Measurements from ENCODE around the gene PPP1R15B. TPM values are rescaled to one million over a fixed set of nuclear protein-coding genes. Genes with fewer than 3 reads are reported as not detected.

PPP1R15B gene
- total RNA-seq, 1 experiment from 2014 or later = 45.9 TPM

- Histone ChIP-seq H2AK5ac (ENCODE audit: insufficient read length, low read length) (no peak overlapping the region), H2BK20ac (ENCODE audit: low read depth, low read length, poor library complexity, severe bottlenecking) (no peak overlapping the region), H3K4me2 (ENCODE audit: insufficient read depth, insufficient read length, low read length) (no peak overlapping the region), H3K23me2 (ENCODE audit: insufficient read length, low read depth, low read length, poor library complexity, severe bottlenecking) (no peaks in the 10 kb centered on the region), H4K91ac (ENCODE audit: insufficient read length, low read depth, low read length) (no peak overlapping the region), H2BK120ac (ENCODE audit: low read depth, low read length, poor library complexity, severe bottlenecking) (no peak overlapping the region), H2AFZ (ENCODE audit: low read length) (no peak overlapping the region), H4K5ac (ENCODE audit: insufficient read length, low read depth, low read length) (no peak overlapping the region), H3K23ac (ENCODE audit: insufficient read length, low read depth, low read length) (no peak overlapping the region), H4K20me1 (ENCODE audit: control insufficient read depth, insufficient read depth, insufficient read length) (no peaks in the 10 kb centered on the region), H3K27ac (ENCODE audit: insufficient read length, low read depth, low read length) (no peak overlapping the region), H3K9me3 (ENCODE audit: control insufficient read depth, low read depth, low read length) (no peaks in the 10 kb centered on the region), H3K79me2 (ENCODE audit: insufficient read depth, low read length) (no peaks in the 10 kb centered on the region), H3K4me1 (ENCODE audit: insufficient read depth, low read length) (no peaks in the 10 kb centered on the region), H3K14ac (ENCODE audit: insufficient read depth, low read length) (no peak overlapping the region), H2BK5ac (ENCODE audit: insufficient read length, low read length) (no peak overlapping the region), H4K8ac (replicated peaks; ENCODE audit: insufficient read length, low read depth, low read length) (no peak overlapping the region), H3T11ph (ENCODE audit: low read length) (no peak overlapping the region), H3K4ac (ENCODE audit: low read depth, low read length) (no peak overlapping the region), H3K18ac (ENCODE audit: insufficient read length, low read depth, low read length) (no peak overlapping the region), H2BK15ac (ENCODE audit: low read depth, low read length) (no peak overlapping the region), H2BK12ac (ENCODE audit: insufficient read length, low read depth, low read length) (no peak overlapping the region), H3K27me3 (ENCODE audit: insufficient read depth, low read length) (no peaks in the 10 kb centered on the region), H3K56ac (ENCODE audit: insufficient read length, low read depth, low read length) (no peak overlapping the region), H3K9ac (ENCODE audit: extremely low read depth, insufficient read length, low read length) (no peak overlapping the region), H3K79me1 (ENCODE audit: insufficient read depth, low read depth, low read length, poor library complexity, severe bottlenecking) (no peaks in the 10 kb centered on the region)
- Mint-ChIP-seq H3K27ac (peak overlapping the region; percentile 21 to 73 (median 73); a peak in 4 of 7 replicates), H3K4me3 (no peak overlapping the region), H3K36me3 (ENCODE audit: insufficient read depth in 1 of 3, low read depth in 3 of 3) (peaks cover 0 to under 1% (median 0%) of the 10 kb centered on the region in 3 experiments; a peak in 1 of 7 replicates), H3K27me3 (ENCODE audit: low read depth) (no peaks in the 10 kb centered on the region), H3K4me1 (peaks cover 12 to 28% of the 10 kb centered on the region in 2 experiments), H3K9me3 (no peaks in the 10 kb centered on the region)
- TF ChIP-seq CTCF (conservative IDR thresholded peaks at IDR 0.05) = no peak
- no CpG with 5 or more reads among the region's 7 CpGs for WGBS (ENCODE audit: extremely low coverage, insufficient read length, low lambda C conversion rate)
- no peak for DNase-seq
Measured at GRCh38 chr1:204420039-204421004, 8.7 kb upstream of the PPP1R15B start.
